ENCODE results near the gene MBTD1. TPM values are rescaled to one million over a fixed set of nuclear protein-coding genes. Genes with fewer than 3 reads are reported as not detected.
A peak's percentile ranks its signal among the peaks of the same experiment; 100 is the strongest.

Gene MBTD1
- total and polyA plus RNA-seq, 9 of the 15 experiments (the other 6 are each of a cell fraction or from before 2014, with no cell fraction given): 2.1 to 26.3 (median 13.3) TPM

- TF ChIP-seq AFF1 (IDR thresholded peaks at IDR 0.05; ENCODE audit: low read depth in 1 of 2, partially characterized antibody in 2 of 2) (peak; percentile 48 to 85), BCLAF1 (IDR thresholded peaks at IDR 0.05; ENCODE audit: borderline replicate concordance in 1 of 2, control insufficient read depth in 1 of 2, low read depth in 2 of 2, low read length in 1 of 2) (peak in 1 of 2 experiments; percentile 97; a peak in 2 of 4 replicates), E4F1 (CRISPR knock-in tag; IDR thresholded peaks at IDR 0.05; ENCODE audit: borderline replicate concordance) (no peak), RFX7 (CRISPR knock-in tag; IDR thresholded peaks at IDR 0.05) (no peak), DDX20 (tag; IDR thresholded peaks at IDR 0.05; ENCODE audit: low read depth) (no peak), PTRF (tag; IDR thresholded peaks at IDR 0.05) (no peak), CREB3 (tag; conservative IDR thresholded peaks at IDR 0.05; ENCODE audit: low read depth) (no peak)
Observed at GRCh38 chr17:51260237-51261023, 581 bp upstream of the MBTD1 start, which contains the start of gene UTP18 (continued).
